ENCODE measurements around the gene TRIM65.
A peak's percentile ranks its signal among the peaks of the same experiment; 100 is the strongest.

TRIM65 gene

GRCh38 chr17:75849724-75850123, 47.0 kb downstream of the TRIM65 start:
- no peak for TF ChIP-seq CTCF (conservative IDR thresholded peaks at IDR 0.05)
- H3K27ac ChIP-seq: no peak overlapping the region

- no peak for TF ChIP-seq CTCF (conservative IDR thresholded peaks at IDR 0.05)
- H3K27ac ChIP-seq: no peak overlapping the region
Observed at GRCh38 chr17:75849279-75849646, 47.5 kb downstream of the TRIM65 start.

- no peak overlapping the region for H3K27ac ChIP-seq
- TF ChIP-seq CTCF (conservative IDR thresholded peaks at IDR 0.05): peak; percentile 78
Observed at GRCh38 chr17:75848523-75849278, 48.0 kb downstream of the TRIM65 start.

DNA sequence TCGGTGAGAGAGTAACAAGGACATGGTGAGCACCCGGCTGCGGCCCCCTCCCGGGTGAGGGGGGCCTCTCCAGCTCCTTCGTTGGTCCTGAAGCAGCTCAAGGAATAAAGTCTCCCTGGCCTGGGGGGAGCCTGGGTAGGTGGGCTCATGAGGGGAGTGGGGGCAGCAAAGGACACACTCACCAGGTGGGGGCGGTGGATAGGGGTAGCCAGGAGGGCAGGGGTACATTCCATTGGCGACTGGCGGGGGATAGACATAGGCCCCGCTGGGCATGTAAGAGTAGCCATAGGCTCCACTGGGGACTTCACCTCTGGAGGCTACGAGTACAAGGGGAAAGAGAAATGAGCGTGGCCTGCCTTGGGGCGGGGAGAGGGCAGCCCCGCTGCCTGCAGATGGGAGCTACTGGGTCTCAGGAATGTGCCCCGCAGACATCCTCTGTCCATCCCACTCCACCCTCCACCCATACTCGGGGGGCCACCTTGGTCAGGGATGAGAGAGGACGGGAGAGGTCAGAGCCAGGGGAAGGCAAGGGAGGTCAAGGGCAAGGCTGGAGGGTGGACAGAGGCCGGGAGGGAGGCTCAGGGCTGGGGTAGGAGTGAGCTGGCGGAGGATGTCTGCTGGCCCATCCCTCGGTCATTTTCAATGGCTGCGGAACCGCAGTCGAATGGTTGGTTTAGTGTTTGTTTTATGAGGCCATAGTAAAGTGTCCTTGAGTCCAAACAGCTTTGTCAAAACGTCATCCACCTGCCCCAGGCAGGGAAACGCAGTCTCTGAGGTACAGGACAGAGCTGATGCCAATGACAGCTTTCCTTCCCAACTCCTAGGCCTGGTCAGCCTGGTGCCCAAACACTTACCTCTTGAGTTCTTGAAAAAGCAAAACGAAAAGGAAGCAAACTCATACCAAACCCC, 48.9 kb downstream of the TRIM65 start:
- no peak for TF ChIP-seq CTCF (conservative IDR thresholded peaks at IDR 0.05)
- no peak overlapping the region for H3K27ac ChIP-seq

- no peak overlapping the region for H3K27ac ChIP-seq
- no peak for TF ChIP-seq CTCF (conservative IDR thresholded peaks at IDR 0.05)
Observed at GRCh38 chr17:75846692-75847613, 49.8 kb downstream of the TRIM65 start.

DNA sequence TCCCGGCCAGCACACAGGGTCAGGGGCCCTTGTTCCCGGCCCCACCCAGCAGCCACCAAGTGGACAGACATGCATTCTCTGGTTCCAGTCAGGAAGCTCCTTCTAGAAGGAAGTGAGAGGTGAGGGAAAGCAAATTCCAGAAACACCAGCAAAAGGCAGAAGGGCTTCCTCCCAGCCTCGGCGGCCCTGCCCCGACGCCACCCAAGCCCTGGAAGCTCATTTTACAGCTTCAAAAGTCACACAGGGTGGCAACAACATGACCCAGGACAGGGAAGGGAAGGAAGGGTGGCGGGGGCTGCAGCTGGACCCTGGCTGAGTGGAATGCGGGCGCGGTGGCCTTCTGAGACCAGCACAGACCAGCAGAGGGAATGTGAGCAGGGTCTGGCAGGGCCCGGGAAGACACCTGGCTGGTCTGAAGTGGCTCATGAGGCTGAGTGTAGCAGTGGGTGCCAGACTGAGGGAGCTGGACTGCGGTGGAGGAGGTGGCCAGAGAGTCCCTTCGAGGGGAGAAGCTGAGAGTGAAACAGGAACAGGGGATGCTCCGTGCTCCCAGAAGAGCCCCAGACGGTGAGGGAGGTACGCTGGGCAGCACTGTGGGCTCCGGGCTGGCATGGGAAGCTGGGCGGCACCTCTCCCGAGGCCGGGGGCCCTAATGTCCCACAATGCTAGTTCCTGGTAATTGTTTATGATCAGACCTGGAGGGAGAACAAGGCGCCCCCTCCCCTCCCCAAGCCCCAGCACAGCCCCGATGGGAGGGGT, 50.6 kb downstream of the TRIM65 start:
- no peak for TF ChIP-seq CTCF (conservative IDR thresholded peaks at IDR 0.05)
- H3K27ac ChIP-seq: peak overlapping the region; percentile 15; the same call in 1 of the 2 replicates

Measured in VCaP (cell line).